Erythroblast (primary cell): ENCODE results near the gene APOL4.

Source experiments
- GATA1 ChIP-seq: IDR thresholded peaks from 2 replicates; pipeline ENCODE4 v1.6.1; 2011; ENCODE audit warnings: low read depth, mild to moderate bottlenecking, control low read depth, low read length, moderate library complexity
- POLR2A ChIP-seq: IDR thresholded peaks from 2 replicates; pipeline ENCODE4 v1.6.1; 2011; ENCODE audit warnings: mild to moderate bottlenecking, low read length

- TF ChIP-seq POLR2A, result no peak
- no peak for TF ChIP-seq GATA1
Measured at GRCh38 chr22:36212901-36213300, 11.3 kb upstream of the APOL4 start.
